Neural progenitor cell (in vitro differentiated cells): ENCODE data around the gene SLC22A1. TPM values are rescaled to one million over a fixed set of nuclear protein-coding genes. Genes with fewer than 3 reads are reported as not detected.
"Not testable (repeated sequence)": the region's sequence is repeated elsewhere in the genome, so short reads cannot be mapped to it uniquely, and the experiment has no call there.

ENCODE experiments used
- DNase-seq: peaks from one replicate; pipeline ENCODE4 v3.0.0-alpha.2; 2016; ENCODE audit warnings: low spot score
- H2AFZ ChIP-seq: fragments of 200-600 bp; sonication (generic); replicated peaks from 2 replicates; pipeline ENCODE4 v1.6.1; 2016; ENCODE audit warnings: antibody characterized with exemption
- H3F3A ChIP-seq: fragments of 200-600 bp; sonication (generic); 2 replicates; pipeline ENCODE4 v1.6.1; 2016; ENCODE audit warnings: antibody characterized with exemption, low read depth
- H3K27ac ChIP-seq: fragments of 200-600 bp; sonication (generic); 2 replicates; pipeline ENCODE4 v1.5.1; 2016; ENCODE audit warnings: mild to moderate bottlenecking
- H3K27me3 ChIP-seq: fragments of 200-600 bp; sonication (generic); 2 replicates; pipeline ENCODE4 v1.6.1; 2016; ENCODE audit warnings: mild to moderate bottlenecking, moderate library complexity
- H3K36me3 ChIP-seq: fragments of 200-600 bp; sonication (generic); 2 replicates; pipeline ENCODE4 v1.5.1; 2016
- H3K4me1 ChIP-seq: fragments of 200-600 bp; sonication (generic); 2 replicates; pipeline ENCODE4 v1.6.1; 2016; ENCODE audit warnings: mixed run types
- H3K4me2 ChIP-seq: fragments of 200-600 bp; sonication (generic); 2 replicates; pipeline ENCODE4 v1.6.1; 2016
- H3K4me3 ChIP-seq: fragments of 200-600 bp; sonication (generic); 2 replicates; pipeline ENCODE4 v1.5.1; 2016
- H3K79me2 ChIP-seq: fragments of 200-600 bp; sonication (generic); 2 replicates; pipeline ENCODE4 v1.6.1; 2016; ENCODE audit warnings: low read depth
- H3K9ac ChIP-seq: fragments of 200-600 bp; sonication (generic); 2 replicates; pipeline ENCODE4 v1.6.1; 2016
- H3K9me3 ChIP-seq: fragments of 200-600 bp; sonication (generic); 2 replicates; pipeline ENCODE4 v1.5.1; 2016; ENCODE audit warnings: low read depth
- H4K20me1 ChIP-seq: fragments of 200-600 bp; sonication (generic); 2 replicates; pipeline ENCODE4 v1.6.1; 2016; ENCODE audit warnings: low read depth
- H3K27ac Mint-ChIP-seq: 3 replicates; pipeline ENCODE4 v1.8.0; 2021; ENCODE audit warnings: mixed read lengths
- H3K27me3 Mint-ChIP-seq: 2 replicates; pipeline ENCODE4 v1.8.0; 2022; ENCODE audit warnings: low read depth, mild to moderate bottlenecking, inconsistent platforms, moderate library complexity, mixed read lengths; ENCODE audit not compliant: insufficient read depth
- H3K36me3 Mint-ChIP-seq: 3 replicates; pipeline ENCODE4 v1.8.0; 2021; ENCODE audit warnings: mixed read lengths
- H3K4me1 Mint-ChIP-seq: 3 replicates; pipeline ENCODE4 v1.8.0; 2021; ENCODE audit warnings: mixed read lengths
- H3K4me3 Mint-ChIP-seq: 3 replicates; pipeline ENCODE4 v1.8.0; 2021; ENCODE audit warnings: mild to moderate bottlenecking, moderate library complexity, mixed read lengths
- H3K9me3 Mint-ChIP-seq: 3 replicates; pipeline ENCODE4 v1.8.0; 2020; ENCODE audit warnings: mixed read lengths
- CTCF ChIP-seq: fragments of 200-600 bp; sonication (generic); IDR thresholded peaks from 2 replicates; pipeline ENCODE4 v1.5.1; 2017; ENCODE audit warnings: antibody characterized with exemption, mild to moderate bottlenecking
- EZH2 ChIP-seq: fragments of 200-600 bp; sonication (generic); IDR thresholded peaks from 2 replicates; pipeline ENCODE4 v1.6.1; 2017; ENCODE audit warnings: antibody characterized with exemption, mild to moderate bottlenecking, moderate library complexity
- EZH2phosphoT487 ChIP-seq: fragments of 200-600 bp; sonication (generic); IDR thresholded peaks from 2 replicates; pipeline ENCODE4 v1.6.1; 2017; ENCODE audit warnings: antibody characterized with exemption
- total RNA-seq: library from RNA; depleted of rRNA; stranded (reverse); fragments of >200 nt; gene quantifications from 2 replicates; pipeline ENCODE4 v1.2.3, GENCODE V29; 2015; ENCODE audit warnings: low replicate concordance

The SLC22A1 gene
- total RNA-seq, 1 donor from 2014 or later, result not detected

GRCh38 chr6:160089534-160089897 is 32.1 kb upstream of the SLC22A1 start:
- Histone ChIP-seq H2AFZ (no peak overlapping the region), H3K27me3 (no peaks in the 10 kb centered on the region), H3K4me3 (no peak overlapping the region), H3K36me3 (no peaks in the 10 kb centered on the region), H3K9ac (no peak overlapping the region), H3K27ac (no peak overlapping the region), H3F3A (no peaks in the 10 kb centered on the region), H3K79me2 (no peaks in the 10 kb centered on the region), H4K20me1 (no peaks in the 10 kb centered on the region), H3K9me3 (no peaks in the 10 kb centered on the region), H3K4me1 (no peaks in the 10 kb centered on the region), H3K4me2 (no peak overlapping the region)
- Mint-ChIP-seq H3K9me3 (no peaks in the 10 kb centered on the region), H3K27ac (no peak overlapping the region), H3K27me3 (no peaks in the 10 kb centered on the region), H3K36me3 (peaks cover 43% of the 10 kb centered on the region), H3K4me1 (peaks cover 11% of the 10 kb centered on the region), H3K4me3 (no peak overlapping the region)
- no peak for DNase-seq
- TF ChIP-seq CTCF (no peak), EZH2phosphoT487 (no peak), EZH2 (no peak)

GRCh38 chr6:160090442-160091239 is 31.0 kb upstream of the SLC22A1 start:
- H3K36me3 Mint-ChIP-seq, result peaks cover 37% of the 10 kb centered on the region
- H3K27ac Mint-ChIP-seq, H4K20me1 ChIP-seq, H3K9ac ChIP-seq, H2AFZ ChIP-seq, H3K27ac ChIP-seq, H3K79me2 ChIP-seq, H3K27me3 ChIP-seq, H3K27me3 Mint-ChIP-seq, H3K36me3 ChIP-seq, DNase-seq, H3K9me3 ChIP-seq, H3K4me1 Mint-ChIP-seq, H3K4me2 ChIP-seq, H3K9me3 Mint-ChIP-seq, H3K4me3 ChIP-seq, H3F3A ChIP-seq, H3K4me3 Mint-ChIP-seq, H3K4me1 ChIP-seq: not testable (repeated sequence)

- not testable (repeated sequence) for H3K9me3 Mint-ChIP-seq, H3K4me1 ChIP-seq, H3K27ac Mint-ChIP-seq
These were observed 29.4 kb upstream of the SLC22A1 start for GRCh38 chr6:160092176-160092575.

GRCh38 chr6:160092602-160093001 is 29.0 kb upstream of the SLC22A1 start:
- TF ChIP-seq EZH2, result no peak
- no peak for TF ChIP-seq EZH2phosphoT487
- TF ChIP-seq CTCF, result no peak
- no peaks in the 10 kb centered on the region for H3K36me3 ChIP-seq
- H3K4me2 ChIP-seq, result no peak overlapping the region
- H3K27me3 ChIP-seq, result no peaks in the 10 kb centered on the region
- no peaks in the 10 kb centered on the region for H3F3A ChIP-seq
- H3K4me3 ChIP-seq, result no peak overlapping the region
- peaks cover 43% of the 10 kb centered on the region for H3K36me3 Mint-ChIP-seq
- H3K9me3 ChIP-seq, result no peaks in the 10 kb centered on the region
- H3K79me2 ChIP-seq, result no peaks in the 10 kb centered on the region
- H3K27ac ChIP-seq, result no peak overlapping the region
- H2AFZ ChIP-seq, result no peak overlapping the region
- no peaks in the 10 kb centered on the region for H4K20me1 ChIP-seq
- H3K9me3 Mint-ChIP-seq, result no peaks in the 10 kb centered on the region
- no peak for DNase-seq
- no peak overlapping the region for H3K4me3 Mint-ChIP-seq
- H3K4me1 Mint-ChIP-seq, result no peaks in the 10 kb centered on the region
- H3K4me1 ChIP-seq, result no peaks in the 10 kb centered on the region
- no peak overlapping the region for H3K9ac ChIP-seq
- no peak overlapping the region for H3K27ac Mint-ChIP-seq
- H3K27me3 Mint-ChIP-seq, result peaks cover 2% of the 10 kb centered on the region

More at GRCh38 chr6:160092176-160092575, 29.4 kb upstream of the SLC22A1 start:
- H3F3A ChIP-seq, DNase-seq, H3K36me3 ChIP-seq, H3K9ac ChIP-seq, H3K4me1 Mint-ChIP-seq, H3K9me3 ChIP-seq, H3K4me3 Mint-ChIP-seq, H3K27ac ChIP-seq, H3K27me3 Mint-ChIP-seq, H3K79me2 ChIP-seq, H2AFZ ChIP-seq, H3K27me3 ChIP-seq, H4K20me1 ChIP-seq, H3K4me3 ChIP-seq, H3K4me2 ChIP-seq: not testable (repeated sequence)
- peaks cover 43% of the 10 kb centered on the region for H3K36me3 Mint-ChIP-seq
